ENCODE measurements around the gene OLIG3.

OLIG3 gene

GRCh38 chr6:137465378-137466009 is 28.7 kb downstream of the OLIG3 start:
- DNase-seq: no peak

GRCh38 chr6:137452333-137452894 is 41.8 kb downstream of the OLIG3 start:
- no peak for DNase-seq

- no peak for DNase-seq
Measured at GRCh38 chr6:137443901-137444300, 50.3 kb downstream of the OLIG3 start.

Data from stimulated activated CD4-positive, alpha-beta T cell treated with anti-CD3 and anti-CD28 coated beads, Interleukin-4, amount 100 ng/mL, for 4 hours (primary cell).